ENCODE data around the gene TPSAB1. TPM values are rescaled to one million over a fixed set of nuclear protein-coding genes. Genes with fewer than 3 reads are reported as not detected.

The TPSAB1 gene
- total and polyA plus RNA-seq, 3 experiments from 2014 or later, result not detected

GRCh38 chr16:1289477-1289866, 49.0 kb downstream of the TPSAB1 start:
- Histone ChIP-seq H3K27me3 (ENCODE audit: insufficient read depth, low read length, poor library complexity, severe bottlenecking) (peaks cover 8% of the 10 kb centered on the region), H3K36me3 (ENCODE audit: insufficient read depth, low read length) (no peaks in the 10 kb centered on the region), H3K9me3 (ENCODE audit: low read length) (no peaks in the 10 kb centered on the region), H3K4me1 (ENCODE audit: insufficient read depth, low read length) (no peaks in the 10 kb centered on the region), H3K4me3 (ENCODE audit: low read length) (no peak overlapping the region), H3K27ac (ENCODE audit: low read depth, low read length) (no peak overlapping the region)
- no peak overlapping the region for H3K27ac Mint-ChIP-seq
- no peaks in the 10 kb centered on the region for H3K9me3 Mint-ChIP-seq
- H3K4me3 Mint-ChIP-seq, result no peak overlapping the region
- DNase-seq, result no peak
- H3K36me3 Mint-ChIP-seq, result peaks cover 0 to 5% (median 0%) of the 10 kb centered on the region in 3 donors
- POLR2A ChIA-PET, result no interaction called here
- peaks cover 0 to 3% (median 0%) of the 10 kb centered on the region in 3 donors for H3K4me1 Mint-ChIP-seq
- CTCF ChIA-PET, result no interaction called here
- H3K27me3 Mint-ChIP-seq, result peaks cover 32 to 55% of the 10 kb centered on the region in 2 donors

GRCh38 chr16:1290063-1290501, 49.6 kb downstream of the TPSAB1 start:
- Mint-ChIP-seq H3K27me3 (peaks cover 34 to 57% of the 10 kb centered on the region in 2 donors), H3K4me3 (no peak overlapping the region), H3K36me3 (peaks cover 0 to 5% (median 0%) of the 10 kb centered on the region in 3 donors), H3K9me3 (no peaks in the 10 kb centered on the region), H3K27ac (no peak overlapping the region), H3K4me1 (peaks cover 0 to 3% (median 0%) of the 10 kb centered on the region in 3 donors)
- Histone ChIP-seq H3K4me1 (ENCODE audit: insufficient read depth, low read length) (no peaks in the 10 kb centered on the region), H3K36me3 (ENCODE audit: insufficient read depth, low read length) (no peaks in the 10 kb centered on the region), H3K27me3 (ENCODE audit: insufficient read depth, low read length, poor library complexity, severe bottlenecking) (peaks cover 8% of the 10 kb centered on the region), H3K27ac (ENCODE audit: low read depth, low read length) (no peak overlapping the region), H3K9me3 (ENCODE audit: low read length) (no peaks in the 10 kb centered on the region), H3K4me3 (ENCODE audit: low read length) (no peak overlapping the region)
- DNase-seq, result no peak
- POLR2A ChIA-PET, result no interaction called here
- CTCF ChIA-PET, result no interaction called here

- Mint-ChIP-seq H3K27me3 (peaks cover 34 to 62% of the 10 kb centered on the region in 2 donors), H3K4me1 (peaks cover 0 to 3% (median 0%) of the 10 kb centered on the region in 3 donors), H3K36me3 (peaks cover 0 to 5% (median 0%) of the 10 kb centered on the region in 3 donors), H3K4me3 (peak overlapping the region in 1 of 7 donors; percentile 54), H3K9me3 (no peaks in the 10 kb centered on the region), H3K27ac (no peak overlapping the region)
- Histone ChIP-seq H3K4me1 (ENCODE audit: insufficient read depth, low read length) (no peaks in the 10 kb centered on the region), H3K4me3 (ENCODE audit: low read length) (no peak overlapping the region), H3K9me3 (ENCODE audit: low read length) (no peaks in the 10 kb centered on the region), H3K27ac (ENCODE audit: low read depth, low read length) (no peak overlapping the region), H3K27me3 (ENCODE audit: insufficient read depth, low read length, poor library complexity, severe bottlenecking) (peaks cover 8% of the 10 kb centered on the region), H3K36me3 (ENCODE audit: insufficient read depth, low read length) (no peaks in the 10 kb centered on the region)
- CTCF ChIA-PET, result interaction anchor here (1.0 kb wide), 1 partner anchor 10 kb away, joined by 3 read pairs; no protein-coding TSS in a partner anchor
- no peak for DNase-seq
- POLR2A ChIA-PET, result no interaction called here
Measured at GRCh38 chr16:1290860-1291575, 50.5 kb downstream of the TPSAB1 start.

GRCh38 chr16:1291576-1291974, 51.1 kb downstream of the TPSAB1 start:
- H3K27ac Mint-ChIP-seq, result no peak overlapping the region
- H3K9me3 ChIP-seq (ENCODE audit: low read length), result no peaks in the 10 kb centered on the region
- H3K36me3 ChIP-seq (ENCODE audit: insufficient read depth, low read length), result no peaks in the 10 kb centered on the region
- peak overlapping the region in 1 of 7 donors; percentile 54 for H3K4me3 Mint-ChIP-seq
- H3K9me3 Mint-ChIP-seq, result no peaks in the 10 kb centered on the region
- POLR2A ChIA-PET, result no interaction called here
- H3K4me1 ChIP-seq (ENCODE audit: insufficient read depth, low read length), result no peaks in the 10 kb centered on the region
- no peak overlapping the region for H3K4me3 ChIP-seq (ENCODE audit: low read length)
- H3K27me3 ChIP-seq (ENCODE audit: insufficient read depth, low read length, poor library complexity, severe bottlenecking), result peaks cover 8% of the 10 kb centered on the region
- no peak overlapping the region for H3K27ac ChIP-seq (ENCODE audit: low read depth, low read length)
- H3K36me3 Mint-ChIP-seq, result peaks cover 0 to 5% (median 0%) of the 10 kb centered on the region in 3 donors
- no peak for DNase-seq
- peaks cover 34 to 59% of the 10 kb centered on the region in 2 donors for H3K27me3 Mint-ChIP-seq
- CTCF ChIA-PET, result interaction anchor here (1.0 kb wide), 1 partner anchor 9 kb away, joined by 3 read pairs; no protein-coding TSS in a partner anchor
- H3K4me1 Mint-ChIP-seq, result peaks cover 0 to 3% (median 0%) of the 10 kb centered on the region in 3 donors

Other genes starting within 250 kb of the TPSAB1 start
- gene SSTR5, start 168.0 kb upstream of the TPSAB1 start, total RNA-seq, result not detected
- not detected for gene SSTR5, start 168.0 kb upstream of the TPSAB1 start, polyA plus RNA-seq
- gene C1QTNF8, start 144.5 kb upstream of the TPSAB1 start, total RNA-seq, result not detected
- not detected for gene C1QTNF8, start 144.5 kb upstream of the TPSAB1 start, polyA plus RNA-seq
- gene CACNA1H, start 87.6 kb upstream of the TPSAB1 start, total RNA-seq, result under 1 TPM; 0.31 to 0.42 TPM
- gene CACNA1H, start 87.6 kb upstream of the TPSAB1 start, polyA plus RNA-seq, result 0.40 TPM
- not detected for gene TPSG1, start 15.4 kb upstream of the TPSAB1 start, total RNA-seq
- not detected for gene TPSG1, start 15.4 kb upstream of the TPSAB1 start, polyA plus RNA-seq
- gene TPSB2, start 10.5 kb upstream of the TPSAB1 start, total RNA-seq, result not detected
- not detected for gene TPSB2, start 10.5 kb upstream of the TPSAB1 start, polyA plus RNA-seq
- not detected for gene TPSD1, start 15.4 kb downstream of the TPSAB1 start, total RNA-seq
- gene TPSD1, start 15.4 kb downstream of the TPSAB1 start, polyA plus RNA-seq, result not detected
- 100 to 1,000 TPM; 238 to 257 TPM for gene UBE2I, start 68.9 kb downstream of the TPSAB1 start, total RNA-seq
- gene UBE2I, start 68.9 kb downstream of the TPSAB1 start, polyA plus RNA-seq, result 101 TPM
- gene BAIAP3, start 92.9 kb downstream of the TPSAB1 start, total RNA-seq, result 1 to 10 TPM; 7.2 to 7.5 TPM
- gene BAIAP3, start 92.9 kb downstream of the TPSAB1 start, polyA plus RNA-seq, result 8.3 TPM
- gene TSR3, start 111.2 kb downstream of the TPSAB1 start, total RNA-seq, result 100 to 1,000 TPM in 1 of 2 experiments, 10 to 100 TPM in 1; 91.8 to 102 TPM
- 109 TPM for gene TSR3, start 111.2 kb downstream of the TPSAB1 start, polyA plus RNA-seq
- gene GNPTG, start 111.2 kb downstream of the TPSAB1 start, total RNA-seq, result 10 to 100 TPM; 32.3 to 34.4 TPM
- 63.3 TPM for gene GNPTG, start 111.2 kb downstream of the TPSAB1 start, polyA plus RNA-seq
- gene UNKL, start 174.0 kb downstream of the TPSAB1 start, total RNA-seq, result 10 to 100 TPM; 32.9 to 38.0 TPM
- 8.1 TPM for gene UNKL, start 174.0 kb downstream of the TPSAB1 start, polyA plus RNA-seq
- 10 to 100 TPM; 27.0 to 27.2 TPM for gene UQCC4, start 180.0 kb downstream of the TPSAB1 start, total RNA-seq
- 33.7 TPM for gene UQCC4, start 180.0 kb downstream of the TPSAB1 start, polyA plus RNA-seq
- under 1 TPM; 0.33 to 0.48 TPM for gene PERCC1, start 190.4 kb downstream of the TPSAB1 start, total RNA-seq
- gene PERCC1, start 190.4 kb downstream of the TPSAB1 start, polyA plus RNA-seq, result not detected
- gene CCDC154, start 203.9 kb downstream of the TPSAB1 start, total RNA-seq, result 1 to 10 TPM; 2.3 to 2.8 TPM
- gene CCDC154, start 203.9 kb downstream of the TPSAB1 start, polyA plus RNA-seq, result not detected
- 10 to 100 TPM; 52.8 to 59.1 TPM for gene CLCN7, start 234.3 kb downstream of the TPSAB1 start, total RNA-seq
- 29.3 TPM for gene CLCN7, start 234.3 kb downstream of the TPSAB1 start, polyA plus RNA-seq
- gene PTX4, start 248.2 kb downstream of the TPSAB1 start, total RNA-seq, result not detected
- not detected for gene PTX4, start 248.2 kb downstream of the TPSAB1 start, polyA plus RNA-seq